Endothelial cell of umbilical vein (primary cell): ENCODE results near the gene GPR82. TPM values are rescaled to one million over a fixed set of nuclear protein-coding genes. Genes with fewer than 3 reads are reported as not detected.

ENCODE experiments used
- BruUV-seq: library from RNA; stranded (reverse); fragments of 400-500 nt; replicated peaks from 2 replicates; lab custom pipeline; 2021; lab: Mats Ljungman, UMichigan
- CTCF ChIA-PET: fragments of 300-600, 350-600 bp; sonication (Branson Sonifier 250); formaldehyde crosslinking; loops from one replicate; lab custom pipeline; 2021; ENCODE audit warnings: antibody characterized with exemption, inconsistent platforms; lab: Charles Lee
- POLR2A ChIA-PET: fragments of 300-600, 350-600 bp; sonication (Branson Sonifier 250); formaldehyde crosslinking; loops from one replicate; lab custom pipeline; 2021; ENCODE audit warnings: antibody characterized with exemption, inconsistent platforms; lab: Charles Lee
- DNase-seq: peaks from one replicate; pipeline ENCODE4 v3.0.0-alpha.2; 2011; ENCODE audit warnings: low read depth, low spot score
- FAIRE-seq: peaks from 2 replicates; lab custom pipeline; 2011; peaks lifted over from hg19 to GRCh38; lab: Jason Lieb, UNC
- H2AFZ ChIP-seq: 2 replicates; pipeline ENCODE4 v1.6.0; 2012; ENCODE audit warnings: low read depth, low read length, control low read depth, inconsistent platforms
- H3K27ac ChIP-seq: 2 replicates; pipeline ENCODE4 v1.5.1; 2011; ENCODE audit warnings: low read depth, mild to moderate bottlenecking, control low read depth, low read length, moderate library complexity; ENCODE audit not compliant: insufficient read depth
- H3K27me3 ChIP-seq, 2 experiments: 2 replicates each; pipeline versions ENCODE4 v1.6.0 to v1.6.1; 2011; ENCODE audit warnings: low read length in 2 of 2, mixed read lengths in 1 of 2; ENCODE audit not compliant: control insufficient read depth in 2 of 2, insufficient read depth in 2 of 2
- H3K36me3 ChIP-seq, 2 experiments: 2 replicates in 1 of 2; 3 replicates in 1 of 2; pipeline ENCODE4 v1.5.1; 2011; ENCODE audit warnings: low read length in 2 of 2, mild to moderate bottlenecking in 1 of 2, moderate library complexity in 1 of 2; ENCODE audit not compliant: control insufficient read depth in 2 of 2, insufficient read depth in 2 of 2; ENCODE audit errors: extremely low read depth in 1 of 2
- H3K4me1 ChIP-seq: 3 replicates; pipeline ENCODE4 v1.5.1; 2011; ENCODE audit warnings: mild to moderate bottlenecking, low read length; ENCODE audit not compliant: control insufficient read depth, insufficient read depth; ENCODE audit errors: extremely low read depth
- H3K4me2 ChIP-seq: 2 replicates; pipeline ENCODE4 v1.6.1; 2011; ENCODE audit warnings: low read length, control low read depth, mixed read lengths; ENCODE audit not compliant: insufficient read depth
- H3K4me3 ChIP-seq, 3 experiments: fragments of 200-600 bp in 1 of 3; sonication (generic), shearing (Covaris generic) in 1 of 3; replicated peaks in 1 of 3; 2 replicates each; pipeline ENCODE4 v1.5.1; 2011 to 2016; ENCODE audit warnings: control low read depth in 3 of 3, low read length in 3 of 3, mild to moderate bottlenecking in 2 of 3, inconsistent platforms in 1 of 3, low read depth in 1 of 3, moderate library complexity in 1 of 3; ENCODE audit not compliant: insufficient read depth in 1 of 3
- H3K79me2 ChIP-seq: 2 replicates; pipeline ENCODE4 v1.6.0; 2012; ENCODE audit warnings: low read length, inconsistent platforms; ENCODE audit not compliant: control insufficient read depth, insufficient read depth
- H3K9ac ChIP-seq: replicated peaks from 2 replicates; pipeline ENCODE3; 2011; ENCODE audit warnings: low read length, control low read depth; ENCODE audit not compliant: insufficient read depth; ENCODE audit errors: extremely low read depth
- H3K9me1 ChIP-seq: replicated peaks from 3 replicates; pipeline ENCODE4 v1.6.0; 2011; ENCODE audit warnings: mild to moderate bottlenecking, low read length; ENCODE audit not compliant: control insufficient read depth, insufficient read depth; ENCODE audit errors: extremely low read depth
- H3K9me3 ChIP-seq: replicated peaks from 2 replicates; pipeline ENCODE4 v1.5.1; 2012; ENCODE audit warnings: low read length, inconsistent platforms; ENCODE audit not compliant: control insufficient read depth, insufficient read depth
- H4K20me1 ChIP-seq: replicated peaks from 2 replicates; pipeline ENCODE3; 2011; ENCODE audit warnings: mild to moderate bottlenecking, low read length; ENCODE audit not compliant: control insufficient read depth, insufficient read depth; ENCODE audit errors: extremely low read depth
- EZH2 ChIP-seq: IDR thresholded peaks from 2 replicates; pipeline ENCODE4 v1.6.1; 2012; ENCODE audit warnings: borderline replicate concordance, low read depth, mild to moderate bottlenecking, moderate library complexity, low read length, inconsistent platforms; ENCODE audit not compliant: severe bottlenecking
- FOS ChIP-seq: IDR thresholded peaks from 2 replicates; pipeline ENCODE4 v1.6.1; 2011; ENCODE audit warnings: mild to moderate bottlenecking, low read length, moderate library complexity, borderline replicate concordance; ENCODE audit not compliant: insufficient read depth
- GATA2 ChIP-seq: IDR thresholded peaks from 2 replicates; pipeline ENCODE4 v1.7.0; 2011; ENCODE audit warnings: low read depth, mild to moderate bottlenecking, moderate library complexity, mixed read lengths, low read length; ENCODE audit not compliant: insufficient read length, insufficient read depth
- JUN ChIP-seq: IDR thresholded peaks from 2 replicates; pipeline ENCODE4 v1.6.1; 2011; ENCODE audit warnings: borderline replicate concordance, low read depth; ENCODE audit not compliant: insufficient read length, insufficient read depth
- MAX ChIP-seq: IDR thresholded peaks from 2 replicates; pipeline ENCODE4 v1.6.1; 2011; ENCODE audit not compliant: insufficient read depth, insufficient read length
- MYC ChIP-seq: IDR thresholded peaks from one replicate; pipeline ENCODE4 v1.6.1; 2011; ENCODE audit warnings: mild to moderate bottlenecking, low read depth, low read length
- POLR2A ChIP-seq: IDR thresholded peaks from 2 replicates; pipeline ENCODE4 v1.6.1; 2012; ENCODE audit warnings: low read depth, mild to moderate bottlenecking, control low read depth, low read length
- POLR2AphosphoS5 ChIP-seq: IDR thresholded peaks from 2 replicates; pipeline ENCODE4 v1.6.1; 2012; ENCODE audit warnings: low read depth, mild to moderate bottlenecking, control low read depth, low read length, moderate library complexity; ENCODE audit not compliant: insufficient read depth
- dilution Hi-C: fragments of 300-500 bp; cut with MboI; formaldehyde crosslinking; loops from one replicate; pipeline ENCODE4 v1.15.0; 2019; ENCODE audit warnings: low sequenced_read_pairs; ENCODE audit not compliant: extremely low pct_ligation_motif_present
- intact Hi-C: fragments of 100-400 bp; cut with micrococcal nuclease; formaldehyde crosslinking; loops from one replicate; pipeline ENCODE4 v1.10.0; 2022
- polyA plus RNA-seq, 4 experiments: library from polyadenylated mRNA; depleted of rRNA in 3 of 4; stranded (reverse) in 3 of 4; unstranded in 1 of 4; fragments of >200 nt; gene quantifications; 2 replicates each; pipeline versions ENCODE4 v1.2.1 to v1.2.3, GENCODE V29; 2011 to 2012; ENCODE audit warnings: missing spikeins in 1 of 4
- total RNA-seq: library from RNA; stranded (reverse); gene quantifications from 2 replicates; pipeline ENCODE4 v1.2.3, GENCODE V29; 2021
- TF ChIP-seq, protein P1 (sequence below), 2 donors: IDR thresholded peaks; 1 replicate in 1 of 2; 2 replicates in 1 of 2; pipeline ENCODE4 v1.5.1; 2011; ENCODE audit warnings: low read length in 2 of 2, mild to moderate bottlenecking in 2 of 2, moderate library complexity in 2 of 2, control low read depth in 1 of 2, inconsistent platforms in 1 of 2, low read depth in 1 of 2; ENCODE audit not compliant: insufficient read depth in 1 of 2; ENCODE audit errors: extremely low read depth in 1 of 2

The GPR82 gene
- total and polyA plus RNA-seq, 2 donors (not counting 3 experiments of a cell fraction or from before 2014, with no cell fraction given) = not detected

DNA sequence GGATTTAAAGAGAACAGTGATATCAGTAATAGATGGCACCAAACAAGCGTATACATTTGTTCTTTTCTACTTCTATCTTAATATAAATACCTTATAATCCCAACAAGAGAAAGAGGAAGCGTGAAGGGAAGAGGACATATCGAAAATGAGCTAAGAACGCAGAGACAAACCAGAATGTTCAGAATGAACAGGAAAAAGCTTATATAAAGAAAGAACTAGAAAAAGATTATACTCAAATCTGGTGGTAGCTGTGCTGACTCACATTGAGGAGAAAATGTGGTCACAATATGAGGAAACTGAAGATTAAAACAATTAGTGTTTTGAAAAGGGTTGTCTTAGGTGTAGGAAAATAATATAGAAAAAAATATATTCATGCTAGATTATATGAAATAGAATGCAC, 37.2 kb upstream of the GPR82 start:
- Histone ChIP-seq H3K9me1 (no peaks in the 10 kb centered on the region), H4K20me1 (no peaks in the 10 kb centered on the region), H3K36me3 (no peaks in the 10 kb centered on the region), H3K27ac (no peak overlapping the region), H3K9ac (no peak overlapping the region), H3K9me3 (no peaks in the 10 kb centered on the region), H3K4me3 (no peak overlapping the region), H3K27me3 (no peaks in the 10 kb centered on the region), H3K4me2 (no peak overlapping the region), H2AFZ (no peak overlapping the region), H3K4me1 (no peaks in the 10 kb centered on the region), H3K79me2 (no peaks in the 10 kb centered on the region)
- dilution Hi-C loops = no loop called here
- no TSS peak for BruUV-seq
- POLR2A ChIA-PET = no interaction called here
- CTCF ChIA-PET = no interaction called here
- FAIRE-seq = no peak
- no peak for DNase-seq
- intact Hi-C loops = no loop called here
- TF ChIP-seq JUN = no peak
- TF ChIP-seq GATA2 = no peak
- TF ChIP-seq POLR2AphosphoS5 = no peak
- TF ChIP-seq, protein P1, sequence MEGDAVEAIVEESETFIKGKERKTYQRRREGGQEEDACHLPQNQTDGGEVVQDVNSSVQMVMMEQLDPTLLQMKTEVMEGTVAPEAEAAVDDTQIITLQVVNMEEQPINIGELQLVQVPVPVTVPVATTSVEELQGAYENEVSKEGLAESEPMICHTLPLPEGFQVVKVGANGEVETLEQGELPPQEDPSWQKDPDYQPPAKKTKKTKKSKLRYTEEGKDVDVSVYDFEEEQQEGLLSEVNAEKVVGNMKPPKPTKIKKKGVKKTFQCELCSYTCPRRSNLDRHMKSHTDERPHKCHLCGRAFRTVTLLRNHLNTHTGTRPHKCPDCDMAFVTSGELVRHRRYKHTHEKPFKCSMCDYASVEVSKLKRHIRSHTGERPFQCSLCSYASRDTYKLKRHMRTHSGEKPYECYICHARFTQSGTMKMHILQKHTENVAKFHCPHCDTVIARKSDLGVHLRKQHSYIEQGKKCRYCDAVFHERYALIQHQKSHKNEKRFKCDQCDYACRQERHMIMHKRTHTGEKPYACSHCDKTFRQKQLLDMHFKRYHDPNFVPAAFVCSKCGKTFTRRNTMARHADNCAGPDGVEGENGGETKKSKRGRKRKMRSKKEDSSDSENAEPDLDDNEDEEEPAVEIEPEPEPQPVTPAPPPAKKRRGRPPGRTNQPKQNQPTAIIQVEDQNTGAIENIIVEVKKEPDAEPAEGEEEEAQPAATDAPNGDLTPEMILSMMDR (IDR thresholded peaks at IDR 0.05; ENCODE audit: extremely low read depth in 1 of 2, insufficient read depth in 1 of 2, low read depth in 1 of 2, low read length in 2 of 2) = no peak
- TF ChIP-seq MAX = no peak
- no peak for TF ChIP-seq POLR2A
- no peak for TF ChIP-seq FOS
- TF ChIP-seq EZH2 = no peak
- TF ChIP-seq MYC = no peak
